ENCODE data around the gene FCRL4. TPM values are rescaled to one million over a fixed set of nuclear protein-coding genes. Genes with fewer than 3 reads are reported as not detected.
"Not testable (repeated sequence)": the region's sequence is repeated elsewhere in the genome, so short reads cannot be mapped to it uniquely, and the experiment has no call there.

The FCRL4 gene
- total RNA-seq, 1 donor from 2014 or later, result not detected

GRCh38 chr1:157551694-157552693 lies 45.9 kb downstream of the FCRL4 start, which contains the start of gene FCRL5:
Gene FCRL5 (minus strand): TSS chr1:157552515. CDS start chr1:157552362, 153 bp downstream.
- no peak for DNase-seq

GRCh38 chr1:157548081-157548480 lies 49.8 kb downstream of the FCRL4 start:
- DNase-seq, result not testable (repeated sequence)

GRCh38 chr1:157542676-157543075 lies 55.2 kb downstream of the FCRL4 start:
- no peak for DNase-seq

- DNase-seq, result no peak
Measured at GRCh38 chr1:157540852-157541251, 57.0 kb downstream of the FCRL4 start.

GRCh38 chr1:157540160-157540748 lies 57.6 kb downstream of the FCRL4 start:
- no peak for DNase-seq

GRCh38 chr1:157539568-157539967 lies 58.3 kb downstream of the FCRL4 start:
- no peak for DNase-seq

- no peak for DNase-seq
Measured at GRCh38 chr1:157532569-157532968, 65.3 kb downstream of the FCRL4 start.

- DNase-seq, result no peak
Measured at GRCh38 chr1:157523774-157524493, 74.0 kb downstream of the FCRL4 start.

Other genes starting within 250 kb of the FCRL4 start
- 0.10 TPM for gene FCRL5, start 45.6 kb downstream of the FCRL4 start, total RNA-seq
- 0.10 TPM for gene FCRL3, start 102.7 kb upstream of the FCRL4 start, total RNA-seq
- gene FCRL2, start 179.0 kb upstream of the FCRL4 start, total RNA-seq, result 0.20 TPM
- gene FCRL1, start 222.0 kb upstream of the FCRL4 start, total RNA-seq, result 0.39 TPM
- gene CD5L, start 243.7 kb upstream of the FCRL4 start, total RNA-seq, result 0.39 TPM